IMR-90 (cell line): Measurements from ENCODE around the gene PRKCE.

Experiments used
- FOS ChIP-seq: fragments of 150-350 bp; IDR thresholded peaks from 2 replicates; pipeline ENCODE4 v1.6.1; 2016; ENCODE audit warnings: low read depth, low read length
- MAFK ChIP-seq: IDR thresholded peaks from 2 replicates; pipeline ENCODE4 v1.6.1; 2012; ENCODE audit warnings: low read depth, low read length, improper control_type of control experiment
- MAZ ChIP-seq: IDR thresholded peaks from 2 replicates; pipeline ENCODE4 v1.6.1; 2012; ENCODE audit warnings: low read depth, mild to moderate bottlenecking, low read length, improper control_type of control experiment, moderate library complexity, borderline replicate concordance
- POLR2A ChIP-seq: IDR thresholded peaks from 2 replicates; pipeline ENCODE4 v1.6.1; 2012; ENCODE audit warnings: mild to moderate bottlenecking, low read depth, low read length
- TF ChIP-seq, protein P1 (sequence below): conservative IDR thresholded peaks from 2 replicates; pipeline ENCODE4 v1.5.1; 2012; ENCODE audit warnings: mild to moderate bottlenecking, low read depth, low read length, improper control_type of control experiment

GRCh38 chr2:45860136-45861121 is 209.0 kb downstream of the PRKCE start:
- TF ChIP-seq, protein P1, sequence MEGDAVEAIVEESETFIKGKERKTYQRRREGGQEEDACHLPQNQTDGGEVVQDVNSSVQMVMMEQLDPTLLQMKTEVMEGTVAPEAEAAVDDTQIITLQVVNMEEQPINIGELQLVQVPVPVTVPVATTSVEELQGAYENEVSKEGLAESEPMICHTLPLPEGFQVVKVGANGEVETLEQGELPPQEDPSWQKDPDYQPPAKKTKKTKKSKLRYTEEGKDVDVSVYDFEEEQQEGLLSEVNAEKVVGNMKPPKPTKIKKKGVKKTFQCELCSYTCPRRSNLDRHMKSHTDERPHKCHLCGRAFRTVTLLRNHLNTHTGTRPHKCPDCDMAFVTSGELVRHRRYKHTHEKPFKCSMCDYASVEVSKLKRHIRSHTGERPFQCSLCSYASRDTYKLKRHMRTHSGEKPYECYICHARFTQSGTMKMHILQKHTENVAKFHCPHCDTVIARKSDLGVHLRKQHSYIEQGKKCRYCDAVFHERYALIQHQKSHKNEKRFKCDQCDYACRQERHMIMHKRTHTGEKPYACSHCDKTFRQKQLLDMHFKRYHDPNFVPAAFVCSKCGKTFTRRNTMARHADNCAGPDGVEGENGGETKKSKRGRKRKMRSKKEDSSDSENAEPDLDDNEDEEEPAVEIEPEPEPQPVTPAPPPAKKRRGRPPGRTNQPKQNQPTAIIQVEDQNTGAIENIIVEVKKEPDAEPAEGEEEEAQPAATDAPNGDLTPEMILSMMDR: no peak
- TF ChIP-seq POLR2A: no peak
- no peak for TF ChIP-seq FOS
- TF ChIP-seq MAFK: no peak
- TF ChIP-seq MAZ: no peak; the same call in 1 of the 2 replicates
